ENCODE results near the gene SLCO2A1.

The SLCO2A1 gene

GRCh38 chr3:133881939-133882825 lies 147.5 kb downstream of the SLCO2A1 start:
- TF ChIP-seq ZNF274 (IDR thresholded peaks at IDR 0.05; ENCODE audit: low read depth, low read length) = no peak
- no peak overlapping the region for H3K4me3 ChIP-seq (ENCODE audit: low read length)

GRCh38 chr3:133881492-133881891 lies 148.2 kb downstream of the SLCO2A1 start:
- H3K4me3 ChIP-seq (ENCODE audit: low read length) = no peak overlapping the region
- TF ChIP-seq ZNF274 (IDR thresholded peaks at IDR 0.05; ENCODE audit: low read depth, low read length) = no peak

- no peak overlapping the region for H3K4me3 ChIP-seq (ENCODE audit: low read length)
- TF ChIP-seq ZNF274 (IDR thresholded peaks at IDR 0.05; ENCODE audit: low read depth, low read length) = no peak
These were observed 148.8 kb downstream of the SLCO2A1 start for GRCh38 chr3:133880886-133881455.

DNA sequence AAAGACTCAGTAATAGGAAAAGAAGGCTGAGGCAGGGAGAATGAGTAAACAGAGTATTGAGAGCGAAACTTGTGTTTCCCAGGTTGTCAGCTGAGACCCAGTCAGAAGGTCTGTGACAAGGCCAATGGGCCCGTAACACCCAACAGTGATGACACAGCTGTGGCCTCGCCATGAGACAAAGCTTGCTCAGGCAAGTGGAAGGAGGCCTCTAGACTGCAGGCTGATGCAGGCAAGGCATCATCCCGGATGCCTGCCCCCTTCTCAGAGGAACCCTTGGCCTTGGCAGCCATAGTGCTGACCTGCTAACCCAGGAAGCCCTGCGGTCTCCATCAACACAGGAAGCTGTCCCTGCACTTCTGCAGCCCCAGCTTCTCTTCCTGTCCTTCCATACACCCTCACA lies 149.4 kb downstream of the SLCO2A1 start:
- TF ChIP-seq ZNF274 (IDR thresholded peaks at IDR 0.05; ENCODE audit: low read depth, low read length) = no peak
- no peak overlapping the region for H3K4me3 ChIP-seq (ENCODE audit: low read length)

GRCh38 chr3:133878518-133878917 lies 151.2 kb downstream of the SLCO2A1 start:
- no peak for TF ChIP-seq ZNF274 (IDR thresholded peaks at IDR 0.05; ENCODE audit: low read depth, low read length)
- H3K4me3 ChIP-seq (ENCODE audit: low read length) = no peak overlapping the region
